ENCODE results near the gene NDFIP2. TPM values are rescaled to one million over a fixed set of nuclear protein-coding genes. Genes with fewer than 3 reads are reported as not detected.

The NDFIP2 gene
- total RNA-seq, 1 experiment from 2014 or later = 31.0 TPM

- Histone ChIP-seq H3K56ac (ENCODE audit: insufficient read length, low read depth, low read length) (no peak overlapping the region), H2BK120ac (ENCODE audit: low read depth, low read length, poor library complexity, severe bottlenecking) (no peak overlapping the region), H2AFZ (ENCODE audit: low read length) (no peak overlapping the region), H3K4me2 (ENCODE audit: insufficient read depth, insufficient read length, low read length) (no peak overlapping the region), H2BK12ac (ENCODE audit: insufficient read length, low read depth, low read length) (no peak overlapping the region), H2BK20ac (ENCODE audit: low read depth, low read length, poor library complexity, severe bottlenecking) (no peak overlapping the region), H3K9ac (ENCODE audit: extremely low read depth, insufficient read length, low read length) (no peak overlapping the region), H3K4ac (ENCODE audit: low read depth, low read length) (no peak overlapping the region), H3K79me2 (ENCODE audit: insufficient read depth, low read length) (peaks cover 4% of the 10 kb centered on the region; the same call in 1 of the 2 replicates), H4K20me1 (ENCODE audit: control insufficient read depth, insufficient read depth, insufficient read length) (no peaks in the 10 kb centered on the region), H3K27me3 (ENCODE audit: insufficient read depth, low read length) (no peaks in the 10 kb centered on the region), H4K91ac (ENCODE audit: insufficient read length, low read depth, low read length) (no peak overlapping the region), H3K27ac (ENCODE audit: insufficient read length, low read depth, low read length) (no peak overlapping the region), H3K23me2 (ENCODE audit: insufficient read length, low read depth, low read length, poor library complexity, severe bottlenecking) (no peaks in the 10 kb centered on the region), H3K18ac (ENCODE audit: insufficient read length, low read depth, low read length) (no peak overlapping the region), H3K23ac (ENCODE audit: insufficient read length, low read depth, low read length) (no peak overlapping the region), H3K79me1 (ENCODE audit: insufficient read depth, low read depth, low read length, poor library complexity, severe bottlenecking) (no peaks in the 10 kb centered on the region), H2AK5ac (ENCODE audit: insufficient read length, low read length) (no peak overlapping the region), H4K8ac (replicated peaks; ENCODE audit: insufficient read length, low read depth, low read length) (no peak overlapping the region), H2BK15ac (ENCODE audit: low read depth, low read length) (no peak overlapping the region), H4K5ac (ENCODE audit: insufficient read length, low read depth, low read length) (no peak overlapping the region), H3K4me1 (ENCODE audit: insufficient read depth, low read length) (no peaks in the 10 kb centered on the region; the same call in none of the 2 replicates), H3K9me3 (ENCODE audit: control insufficient read depth, low read depth, low read length) (no peaks in the 10 kb centered on the region), H3K14ac (ENCODE audit: insufficient read depth, low read length) (no peak overlapping the region), H2BK5ac (ENCODE audit: insufficient read length, low read length) (no peak overlapping the region), H3T11ph (ENCODE audit: low read length) (no peak overlapping the region)
- Mint-ChIP-seq H3K27ac (no peak overlapping the region), H3K4me1 (peaks cover 29 to 35% of the 10 kb centered on the region in 2 experiments), H3K36me3 (ENCODE audit: insufficient read depth in 1 of 3, low read depth in 3 of 3) (no peaks in the 10 kb centered on the region; a peak in 1 of 7 replicates), H3K4me3 (no peak overlapping the region), H3K27me3 (ENCODE audit: low read depth) (no peaks in the 10 kb centered on the region), H3K9me3 (peaks cover 0 to 4% of the 10 kb centered on the region in 2 experiments; a peak in 1 of 5 replicates)
- no CpG with 5 or more reads among the region's 1 CpG for WGBS (ENCODE audit: extremely low coverage, insufficient read length, low lambda C conversion rate)
- no peak for TF ChIP-seq CTCF (conservative IDR thresholded peaks at IDR 0.05)
- no peak for DNase-seq
Measured at GRCh38 chr13:79496188-79496587, 15.2 kb downstream of the NDFIP2 start.

Measured in H9 (cell line).